Heart left ventricle (tissue), 16 donors: ENCODE results near the gene LZTFL1. TPM values are rescaled to one million over a fixed set of nuclear protein-coding genes. Genes with fewer than 3 reads are reported as not detected.

ENCODE experiments used
- ATAC-seq, 4 donors: fragments of 200-7000 bp; cut with Tn5 transposase; one replicate each; pipeline ENCODE4 v1.9.1; 2020 to 2022; ENCODE audit warnings: moderate library complexity in 4 of 4, mild to moderate bottlenecking in 3 of 4, moderate number of reproducible peaks in 1 of 4
- DNase-seq, 5 donors: peaks; one replicate each; pipeline ENCODE4 v3.0.0-alpha.2; 2020
- H3K27ac ChIP-seq, 12 donors: fragments of 200-600 bp; sonication (generic) in 4 of 12; one replicate each; pipeline versions ENCODE4 v1.5.0 to v1.8.0; 2016 to 2022; ENCODE audit warnings: mild to moderate bottlenecking in 2 of 12
- H3K27me3 ChIP-seq, 9 donors: fragments of 200-600 bp; sonication (generic) in 2 of 9; one replicate each; pipeline versions ENCODE4 v1.5.1 to v1.8.0; 2016 to 2022; ENCODE audit warnings: mild to moderate bottlenecking in 3 of 9
- H3K36me3 ChIP-seq, 9 donors: fragments of 200-600 bp; sonication (generic) in 2 of 9; one replicate each; pipeline versions ENCODE4 v1.5.0 to v1.8.0; 2018 to 2022; ENCODE audit warnings: mild to moderate bottlenecking in 2 of 9
- H3K4me1 ChIP-seq, 12 donors: fragments of 200-600 bp; sonication (generic) in 4 of 12; one replicate each; pipeline versions ENCODE4 v1.5.0 to v1.8.0; 2016 to 2022; ENCODE audit warnings: mild to moderate bottlenecking in 3 of 12
- H3K4me3 ChIP-seq, 12 donors: fragments of 200-600 bp; sonication (generic) in 4 of 12; one replicate each; pipeline versions ENCODE4 v1.5.0 to v1.8.0; 2017 to 2022; ENCODE audit warnings: mild to moderate bottlenecking in 9 of 12, moderate library complexity in 4 of 12
- H3K9me3 ChIP-seq, 12 donors: fragments of 200-600 bp; sonication (generic) in 4 of 12; one replicate each; pipeline versions ENCODE4 v1.5.0 to v1.8.0; 2016 to 2022; ENCODE audit warnings: mild to moderate bottlenecking in 1 of 12
- POLR2A ChIP-seq, 2 donors: fragments of 450-650 bp; IDR thresholded peaks; one replicate each; pipeline ENCODE4 v1.6.1; 2017; ENCODE audit warnings: antibody characterized with exemption in 2 of 2, mild to moderate bottlenecking in 2 of 2, moderate library complexity in 2 of 2
- WGBS, 4 donors: extraction: QIAGEN DNeasy Blood & Tissue Kit in 2 of 4; methylation state at CpG; one replicate each; pipeline versions ENCODE4 v1.1.5 to v1.1.7; 2013 to 2018; 5-methylcytosine and 5-hydroxymethylcytosine counted together
- intact Hi-C, 10 donors: fragments of 100-400 bp; cut with DNase I; formaldehyde crosslinking; loops; one replicate each; pipeline versions ENCODE4 v1.11.1 to v1.14.2; 2022
- polyA plus RNA-seq, 2 donors: library from polyadenylated mRNA; stranded (reverse); fragments of 200-250 nt; gene quantifications; one replicate each; pipeline ENCODE4 v1.2.3, GENCODE V29; 2013
- total RNA-seq, 9 donors: library from RNA; depleted of rRNA in 2 of 9; stranded (reverse); fragments of >200 nt in 2 of 9; fragmentation: NEBNext Ultra II Directional in 3 of 9; extraction: Animal tissue kit (Norgen Biotek cat#: 25700) in 3 of 9; gene quantifications; one replicate each; pipeline versions ENCODE4 v1.1.0 to v1.2.4, GENCODE V29; 2016 to 2023
- TF ChIP-seq, protein P1 (sequence below), 12 donors: fragments of 200-600 bp; sonication (generic) in 4 of 12; IDR thresholded peaks; one replicate each; pipeline versions ENCODE4 v1.5.0 to v1.8.0; 2018 to 2022; ENCODE audit warnings: antibody characterized with exemption in 12 of 12, mild to moderate bottlenecking in 5 of 12
- donor health status: ischemic (EF 13 %, LVEDD 7.1; RV severe dilation, severe dysfunction).
- donor health status: healthy with polysubstance abuse.
- donor health status: DM: no; HTN: yes; CAD: no.
- donor health status: DM: no; HTN: no; CAD: no.
- donor health status: ischemic (EF 25% LVEDD 6.9; RV normal size, moderate dysfunction).
- donor health status: ischemic (EF 25% LVEDD 5.7; RV mildly dilated, moderate dysfunction).
- donor health status: healthy.
- donor health status: DM: yes; HTN: yes; CAD: no.
- donor health status: ischemic (EF 35%, LVEDD 5.7; RV mildly dilated, moderate dysfunction).
- donor health status: nonischemic (EF 11% LVEDD 7.7; RV severe dilation, severe dysfunction).
- donor health status: DM: yes; HTN: yes; CAD: no.
- donor health status: PGD.
- donor health status: ischemic (EF 29% LVEDD 5.4; RV normal size, mild dysfunction).
- donor health status: nonischemic (EF 23%, LVEDD 6.1; RV moderate dilation, normal function).

LZTFL1 gene
- total and polyA plus RNA-seq, 11 donors = 1.7 to 13.1 (median 8.8) TPM

DNA sequence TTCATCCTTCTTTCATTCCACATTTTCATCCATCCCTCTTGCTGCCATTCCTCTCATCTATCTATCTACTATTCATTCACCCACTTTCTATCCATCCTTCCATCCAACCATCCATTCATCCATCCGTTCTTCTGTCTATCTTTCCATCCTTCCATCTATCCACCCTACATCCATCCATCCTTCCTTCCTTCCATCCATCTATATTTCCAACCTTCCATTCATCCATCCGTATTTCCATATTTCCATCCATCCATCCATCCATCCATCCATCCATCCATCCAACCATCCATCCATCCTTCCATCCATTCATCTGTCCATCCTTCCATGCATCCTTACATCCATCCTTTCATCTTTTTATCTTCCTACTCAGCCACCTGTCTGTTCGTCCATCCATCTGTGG is 59.5 kb downstream of the LZTFL1 start:
- Histone ChIP-seq H3K27ac (no peak overlapping the region), H3K36me3 (no peaks in the 10 kb centered on the region), H3K27me3 (no peaks in the 10 kb centered on the region), H3K4me3 (no peak overlapping the region), H3K9me3 (no peaks in the 10 kb centered on the region), H3K4me1 (no peaks in the 10 kb centered on the region)
- WGBS, 4 donors = 82 to 92% (median 86%) methylated on average over 3 of the region's 3 CpGs
- no peak for TF ChIP-seq POLR2A (IDR thresholded peaks at IDR 0.05)
- TF ChIP-seq, protein P1, sequence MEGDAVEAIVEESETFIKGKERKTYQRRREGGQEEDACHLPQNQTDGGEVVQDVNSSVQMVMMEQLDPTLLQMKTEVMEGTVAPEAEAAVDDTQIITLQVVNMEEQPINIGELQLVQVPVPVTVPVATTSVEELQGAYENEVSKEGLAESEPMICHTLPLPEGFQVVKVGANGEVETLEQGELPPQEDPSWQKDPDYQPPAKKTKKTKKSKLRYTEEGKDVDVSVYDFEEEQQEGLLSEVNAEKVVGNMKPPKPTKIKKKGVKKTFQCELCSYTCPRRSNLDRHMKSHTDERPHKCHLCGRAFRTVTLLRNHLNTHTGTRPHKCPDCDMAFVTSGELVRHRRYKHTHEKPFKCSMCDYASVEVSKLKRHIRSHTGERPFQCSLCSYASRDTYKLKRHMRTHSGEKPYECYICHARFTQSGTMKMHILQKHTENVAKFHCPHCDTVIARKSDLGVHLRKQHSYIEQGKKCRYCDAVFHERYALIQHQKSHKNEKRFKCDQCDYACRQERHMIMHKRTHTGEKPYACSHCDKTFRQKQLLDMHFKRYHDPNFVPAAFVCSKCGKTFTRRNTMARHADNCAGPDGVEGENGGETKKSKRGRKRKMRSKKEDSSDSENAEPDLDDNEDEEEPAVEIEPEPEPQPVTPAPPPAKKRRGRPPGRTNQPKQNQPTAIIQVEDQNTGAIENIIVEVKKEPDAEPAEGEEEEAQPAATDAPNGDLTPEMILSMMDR (IDR thresholded peaks at IDR 0.05) = no peak
- intact Hi-C loops = no loop called here
- ATAC-seq (no peak), DNase-seq (no peak)

DNA sequence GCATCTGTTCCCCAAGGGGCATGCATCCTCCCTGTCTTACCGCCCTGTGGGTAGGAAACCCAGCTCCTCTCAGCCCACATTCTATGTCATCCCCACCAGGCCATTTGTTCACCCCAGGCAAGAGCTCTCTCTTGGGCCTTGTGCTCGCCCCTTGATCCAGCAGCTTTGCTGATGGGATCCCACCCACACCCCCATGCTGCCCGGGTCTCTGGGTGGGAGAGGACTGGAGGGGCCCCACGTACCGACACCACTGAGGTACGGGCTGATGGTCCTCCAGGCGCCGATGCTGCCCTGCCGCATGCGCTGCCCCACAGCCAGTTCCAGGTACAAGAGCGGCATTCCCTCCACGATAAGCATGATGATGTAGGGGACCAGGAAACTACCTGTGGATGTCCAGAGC is 60.1 kb downstream of the LZTFL1 start:
- ATAC-seq = no peak
- no peak for DNase-seq
- intact Hi-C loops = no loop called here
- no peaks in the 10 kb centered on the region for H3K4me1 ChIP-seq
- no peaks in the 10 kb centered on the region for H3K36me3 ChIP-seq
- H3K9me3 ChIP-seq = no peaks in the 10 kb centered on the region
- H3K4me3 ChIP-seq = no peak overlapping the region
- 90 to 94% (median 94%) methylated on average over 10 to 12 of the region's 12 CpGs for WGBS, 4 donors
- TF ChIP-seq, protein P1 (IDR thresholded peaks at IDR 0.05) = no peak
- no peak for TF ChIP-seq POLR2A (IDR thresholded peaks at IDR 0.05)
- H3K27ac ChIP-seq = no peak overlapping the region
- no peaks in the 10 kb centered on the region for H3K27me3 ChIP-seq

DNA sequence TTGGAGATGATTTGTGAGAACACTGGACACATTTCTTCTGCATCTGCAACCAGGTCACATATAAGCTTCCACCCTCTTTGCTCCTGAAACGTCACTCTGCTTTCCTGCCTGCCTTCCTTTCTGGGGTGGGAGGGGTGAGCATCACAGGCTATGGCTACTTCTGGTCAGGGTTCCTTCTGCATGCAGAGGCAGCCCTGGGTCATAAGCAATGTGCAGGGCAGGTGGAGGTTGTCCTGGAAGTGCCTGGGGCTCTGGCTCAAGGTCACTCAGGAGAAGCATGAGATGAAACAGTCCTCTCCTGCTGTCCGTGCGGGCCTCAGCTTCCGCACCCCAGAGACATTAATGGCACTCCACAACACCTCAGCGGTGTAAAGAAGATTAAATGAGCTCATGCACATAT is 60.6 kb downstream of the LZTFL1 start:
- DNase-seq (no peak), ATAC-seq (no peak)
- Histone ChIP-seq H3K4me3 (no peak overlapping the region), H3K4me1 (no peaks in the 10 kb centered on the region), H3K27me3 (no peaks in the 10 kb centered on the region), H3K27ac (no peak overlapping the region), H3K9me3 (no peaks in the 10 kb centered on the region), H3K36me3 (no peaks in the 10 kb centered on the region)
- intact Hi-C loops = no loop called here
- no peak for TF ChIP-seq POLR2A (IDR thresholded peaks at IDR 0.05)
- TF ChIP-seq, protein P1 (IDR thresholded peaks at IDR 0.05) = no peak
- WGBS, 4 donors = 73 to 82% (median 76%) methylated on average over 5 of the region's 5 CpGs

DNA sequence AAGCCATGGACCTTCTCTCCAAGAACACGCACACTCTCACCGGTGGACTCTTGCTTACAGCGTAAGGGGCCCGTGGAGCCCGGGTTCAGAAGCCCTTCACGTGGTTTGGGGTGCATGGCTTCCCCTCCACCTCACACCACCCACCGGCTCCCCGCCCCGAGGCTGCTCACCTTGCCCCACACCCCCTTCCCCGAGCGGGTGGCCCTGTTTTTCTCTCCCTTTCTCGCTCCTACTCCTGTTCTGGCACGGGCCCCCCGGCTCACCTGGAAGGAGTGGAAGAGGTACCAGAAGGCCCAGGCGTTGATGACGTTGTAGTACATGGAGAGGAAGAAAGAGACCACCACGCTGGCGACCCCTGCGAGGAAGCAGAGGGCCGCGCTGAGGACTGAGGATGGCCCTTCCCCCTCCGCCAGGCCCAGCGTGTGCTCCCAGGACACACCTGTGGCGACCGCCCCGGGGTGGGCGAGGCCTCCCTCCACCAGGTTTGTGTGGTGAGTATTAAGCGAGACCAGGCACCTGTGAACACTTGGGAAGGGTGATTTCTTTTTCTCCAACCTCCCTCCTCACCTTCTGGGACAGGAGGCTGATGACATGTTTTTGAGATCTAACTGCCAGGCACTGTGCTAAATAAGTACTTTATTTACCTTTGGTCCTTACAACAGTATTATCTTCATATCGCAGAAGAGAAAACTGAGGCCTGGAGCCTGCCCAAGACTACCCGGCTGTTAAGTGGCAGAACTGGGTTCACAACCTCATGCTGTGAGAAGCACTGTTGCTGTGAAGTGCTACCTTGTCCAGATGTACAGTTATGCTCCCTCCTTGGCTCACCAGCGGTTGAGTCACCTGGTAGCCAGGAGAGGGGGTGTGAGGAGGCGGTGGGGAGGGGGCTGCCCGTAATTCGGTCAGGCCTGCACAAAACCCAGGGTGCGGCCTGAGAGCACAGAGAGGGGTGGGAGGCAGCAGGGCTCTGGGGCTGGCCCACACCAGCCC is 61.9 kb downstream of the LZTFL1 start:
- TF ChIP-seq, protein P1 (IDR thresholded peaks at IDR 0.05) = no peak
- TF ChIP-seq POLR2A (IDR thresholded peaks at IDR 0.05) = no peak
- Histone ChIP-seq H3K27ac (no peak overlapping the region), H3K9me3 (no peaks in the 10 kb centered on the region), H3K4me3 (no peak overlapping the region), H3K36me3 (no peaks in the 10 kb centered on the region), H3K27me3 (no peaks in the 10 kb centered on the region), H3K4me1 (no peaks in the 10 kb centered on the region)
- intact Hi-C loops = no loop called here
- WGBS, 4 donors = 88 to 92% (median 91%) methylated on average over 35 of the region's 35 CpGs
- no peak for ATAC-seq
- DNase-seq = no peak
